Nephron progenitor cell (in vitro differentiated cells): ENCODE data around the gene HOXA7.

Experiments used
- DNase-seq: peaks from one replicate; pipeline ENCODE4 v3.0.0; 2021
- H3K27ac Mint-ChIP-seq: 2 replicates; pipeline ENCODE4 v1.8.0; 2021; ENCODE audit warnings: mild to moderate bottlenecking, moderate library complexity, mixed read lengths
- H3K27me3 Mint-ChIP-seq: 2 replicates; pipeline ENCODE4 v1.8.0; 2021; ENCODE audit warnings: mild to moderate bottlenecking, low read depth, mixed read lengths; ENCODE audit not compliant: poor library complexity
- H3K36me3 Mint-ChIP-seq: 2 replicates; pipeline ENCODE4 v1.8.0; 2021; ENCODE audit warnings: low read depth, mixed read lengths
- H3K4me1 Mint-ChIP-seq: 2 replicates; pipeline ENCODE4 v1.8.0; 2021; ENCODE audit warnings: mixed read lengths
- H3K4me3 Mint-ChIP-seq: 2 replicates; pipeline ENCODE4 v1.8.0; 2021; ENCODE audit warnings: mild to moderate bottlenecking, moderate library complexity, mixed read lengths
- H3K9me3 Mint-ChIP-seq: 2 replicates; pipeline ENCODE4 v1.8.0; 2021; ENCODE audit warnings: mild to moderate bottlenecking, moderate library complexity, mixed read lengths
- TF ChIP-seq, protein P1 (sequence below): fragments of 200-600 bp; sonication (generic); IDR thresholded peaks from 2 replicates; pipeline ENCODE4 v1.5.0; 2021; ENCODE audit warnings: antibody characterized with exemption

Gene HOXA7

DNA sequence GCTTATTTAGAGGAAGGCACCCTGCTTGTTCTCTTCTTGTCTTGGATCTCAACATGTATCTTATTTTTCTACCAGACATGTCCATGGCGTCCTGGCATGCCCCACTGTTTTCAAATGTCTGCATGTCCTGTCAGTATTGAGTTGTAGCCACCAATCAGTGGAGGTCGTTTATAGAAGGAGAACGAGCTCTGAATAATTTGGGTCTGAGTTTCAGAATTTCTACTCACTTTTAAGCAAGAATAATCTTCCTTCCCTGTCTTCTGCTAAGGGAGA lies 46.3 kb upstream of the HOXA7 start:
- no peak overlapping the region for H3K4me3 Mint-ChIP-seq
- H3K27ac Mint-ChIP-seq = no peak overlapping the region
- no peaks in the 10 kb centered on the region for H3K9me3 Mint-ChIP-seq
- TF ChIP-seq, protein P1, sequence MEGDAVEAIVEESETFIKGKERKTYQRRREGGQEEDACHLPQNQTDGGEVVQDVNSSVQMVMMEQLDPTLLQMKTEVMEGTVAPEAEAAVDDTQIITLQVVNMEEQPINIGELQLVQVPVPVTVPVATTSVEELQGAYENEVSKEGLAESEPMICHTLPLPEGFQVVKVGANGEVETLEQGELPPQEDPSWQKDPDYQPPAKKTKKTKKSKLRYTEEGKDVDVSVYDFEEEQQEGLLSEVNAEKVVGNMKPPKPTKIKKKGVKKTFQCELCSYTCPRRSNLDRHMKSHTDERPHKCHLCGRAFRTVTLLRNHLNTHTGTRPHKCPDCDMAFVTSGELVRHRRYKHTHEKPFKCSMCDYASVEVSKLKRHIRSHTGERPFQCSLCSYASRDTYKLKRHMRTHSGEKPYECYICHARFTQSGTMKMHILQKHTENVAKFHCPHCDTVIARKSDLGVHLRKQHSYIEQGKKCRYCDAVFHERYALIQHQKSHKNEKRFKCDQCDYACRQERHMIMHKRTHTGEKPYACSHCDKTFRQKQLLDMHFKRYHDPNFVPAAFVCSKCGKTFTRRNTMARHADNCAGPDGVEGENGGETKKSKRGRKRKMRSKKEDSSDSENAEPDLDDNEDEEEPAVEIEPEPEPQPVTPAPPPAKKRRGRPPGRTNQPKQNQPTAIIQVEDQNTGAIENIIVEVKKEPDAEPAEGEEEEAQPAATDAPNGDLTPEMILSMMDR = no peak
- H3K27me3 Mint-ChIP-seq = peaks cover 97% of the 10 kb centered on the region
- DNase-seq = no peak
- no peaks in the 10 kb centered on the region for H3K36me3 Mint-ChIP-seq
- peaks cover 30% of the 10 kb centered on the region for H3K4me1 Mint-ChIP-seq

DNA sequence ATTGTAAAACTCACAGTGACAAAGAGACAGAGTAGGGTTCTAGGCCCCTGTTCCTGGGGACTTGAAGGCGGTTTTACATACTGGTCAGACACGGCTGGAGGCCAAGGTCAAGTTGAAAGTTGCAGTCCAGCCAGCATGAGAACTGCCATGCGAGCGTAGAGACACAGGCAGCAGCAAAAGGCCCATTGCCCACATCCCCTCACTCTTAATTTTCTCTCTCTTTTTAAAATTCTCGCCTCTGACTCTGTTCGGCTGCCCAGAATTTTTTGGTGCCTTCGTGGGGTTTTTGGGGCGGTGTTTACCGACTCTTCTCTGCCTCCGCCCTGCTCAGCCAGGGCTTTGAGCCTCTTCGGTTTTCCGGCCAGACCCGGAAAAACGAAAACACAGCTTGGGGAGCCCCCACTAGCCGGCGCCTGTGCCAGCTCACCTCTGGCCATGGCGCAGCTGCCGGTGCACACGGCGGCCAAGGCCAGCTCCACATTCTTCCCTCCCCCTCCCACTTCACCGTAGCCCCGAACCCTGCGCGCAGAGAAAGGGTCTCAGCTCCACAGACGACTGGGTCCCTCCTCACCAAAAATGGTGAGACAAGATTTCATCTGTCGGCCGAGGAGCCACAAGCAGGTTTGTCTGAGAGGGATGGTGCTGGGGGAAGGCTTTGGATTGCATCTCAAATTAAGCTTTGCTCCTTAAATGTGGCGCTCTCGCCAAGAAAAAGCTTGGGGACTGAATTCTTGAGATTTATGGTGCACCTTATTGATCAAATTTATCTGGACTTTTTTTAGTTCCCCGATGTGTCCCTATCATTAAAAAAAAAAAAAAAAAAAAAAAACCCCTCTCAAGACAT lies 45.8 kb upstream of the HOXA7 start:
- H3K4me3 Mint-ChIP-seq = no peak overlapping the region
- TF ChIP-seq, protein P1 = no peak
- H3K27ac Mint-ChIP-seq = no peak overlapping the region
- DNase-seq = no peak
- no peaks in the 10 kb centered on the region for H3K36me3 Mint-ChIP-seq
- peaks cover 26% of the 10 kb centered on the region for H3K4me1 Mint-ChIP-seq
- peaks cover 97% of the 10 kb centered on the region for H3K27me3 Mint-ChIP-seq
- H3K9me3 Mint-ChIP-seq = no peaks in the 10 kb centered on the region

DNA sequence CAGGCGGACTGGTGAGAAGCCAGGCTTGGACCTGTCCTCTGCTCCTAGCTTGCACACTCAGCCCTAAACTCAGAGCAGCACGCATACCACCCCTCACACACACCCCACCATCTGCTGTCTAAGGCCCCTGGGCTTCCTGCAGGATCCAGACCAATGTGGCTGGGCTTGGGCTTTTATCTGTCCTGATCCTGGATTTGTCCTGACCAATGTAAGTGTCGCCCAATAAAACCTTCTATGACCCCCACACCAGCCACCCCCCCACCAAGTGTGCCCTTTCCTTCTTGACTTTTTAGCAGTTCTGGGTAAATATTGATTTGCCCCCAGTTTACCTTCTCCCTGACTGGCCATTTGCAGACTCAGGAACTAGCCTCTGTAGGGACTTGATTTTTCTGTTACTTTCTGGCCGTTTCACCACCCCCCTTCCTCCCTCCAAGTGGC lies 45.1 kb upstream of the HOXA7 start:
- H3K4me3 Mint-ChIP-seq = no peak overlapping the region
- peaks cover 97% of the 10 kb centered on the region for H3K27me3 Mint-ChIP-seq
- H3K27ac Mint-ChIP-seq = no peak overlapping the region
- DNase-seq = no peak
- TF ChIP-seq, protein P1 = no peak
- H3K4me1 Mint-ChIP-seq = peaks cover 26% of the 10 kb centered on the region
- H3K9me3 Mint-ChIP-seq = no peaks in the 10 kb centered on the region
- no peaks in the 10 kb centered on the region for H3K36me3 Mint-ChIP-seq

DNA sequence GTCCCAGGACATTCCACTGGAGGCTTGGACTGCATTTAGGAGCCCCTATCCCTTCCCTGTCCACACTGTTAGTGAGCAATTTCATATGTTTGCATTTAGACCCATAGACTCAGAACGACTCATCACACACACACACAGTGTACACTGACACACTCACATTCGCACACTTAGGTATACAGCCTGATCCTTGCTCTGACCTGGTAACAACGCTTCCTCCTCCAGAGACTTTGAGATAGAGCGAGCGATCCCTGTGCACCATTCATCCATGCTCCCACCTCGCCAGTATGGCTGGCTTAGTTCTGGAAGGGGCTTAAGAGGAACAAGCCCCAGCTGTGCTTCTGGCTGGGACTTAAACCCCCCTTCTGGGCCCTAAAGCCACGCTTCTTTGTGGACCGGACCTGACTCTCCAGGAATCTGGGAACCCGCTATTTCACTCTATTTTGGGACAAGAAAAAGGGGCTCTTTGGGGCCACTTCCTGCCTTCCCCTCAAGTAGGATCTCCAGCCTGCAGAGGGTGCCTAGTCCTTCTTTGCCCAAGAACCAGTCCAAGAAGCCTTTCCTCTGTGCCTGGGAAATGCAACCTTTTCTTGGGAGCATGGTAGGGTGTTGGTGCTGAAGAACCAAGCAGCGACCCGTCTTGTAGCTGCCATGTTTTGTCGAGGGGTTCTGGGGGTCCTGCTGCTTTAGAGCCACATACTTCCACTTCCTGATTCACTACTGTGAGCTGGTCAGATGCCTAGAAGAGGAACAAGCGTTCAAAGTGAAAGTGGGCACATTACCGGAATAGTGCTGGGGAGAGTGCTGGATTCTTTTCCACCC lies 44.5 kb upstream of the HOXA7 start:
- H3K27ac Mint-ChIP-seq = no peak overlapping the region
- H3K9me3 Mint-ChIP-seq = no peaks in the 10 kb centered on the region
- TF ChIP-seq, protein P1 = no peak
- no peaks in the 10 kb centered on the region for H3K36me3 Mint-ChIP-seq
- no peak for DNase-seq
- H3K27me3 Mint-ChIP-seq = peaks cover 97% of the 10 kb centered on the region
- peak overlapping the region; percentile 74 for H3K4me3 Mint-ChIP-seq
- peaks cover 25% of the 10 kb centered on the region for H3K4me1 Mint-ChIP-seq

- Mint-ChIP-seq H3K4me3 (peak within 1 kb of the TSS; percentile 84), H3K4me1 (peaks cover 17% of the 10 kb centered on the region), H3K9me3 (no peaks in the 10 kb centered on the region), H3K27me3 (peaks cover 97% of the 10 kb centered on the region), H3K27ac (no peak within 1 kb of the TSS), H3K36me3 (no peaks in the 10 kb centered on the region)
- TF ChIP-seq, protein P1 = no peak
- DNase-seq = peak; percentile 83
Observed at GRCh38 chr7:27199849-27200760, 43.6 kb upstream of the HOXA7 start, which contains the start of gene HOXA13. HOXA13 (minus strand) TSS chr7:27200091; CDS start chr7:27200077, 14 bp downstream.
